Thyroid gland (tissue), 4 donors: ENCODE data around the gene NANOS3. TPM values are rescaled to one million over a fixed set of nuclear protein-coding genes. Genes with fewer than 3 reads are reported as not detected.
A peak's percentile ranks its signal among the peaks of the same experiment; 100 is the strongest.

Source experiments
- DNase-seq, 2 donors: peaks; one replicate each; pipeline ENCODE4 v3.0.0-alpha.2; 2019
- H3K27ac ChIP-seq, 3 donors: fragments of 200-600 bp; sonication (generic); 1 replicate in 2 of 3; 2 replicates in 1 of 3; pipeline ENCODE4 v1.5.1; 2016 to 2019; ENCODE audit warnings: mild to moderate bottlenecking in 1 of 3, moderate library complexity in 1 of 3
- H3K27me3 ChIP-seq: fragments of 200-600 bp; sonication (generic); one replicate; pipeline ENCODE4 v1.5.1; 2019
- H3K36me3 ChIP-seq, 2 donors: fragments of 200-600 bp; sonication (generic); one replicate each; pipeline ENCODE4 v1.5.1; 2016 to 2019
- H3K4me1 ChIP-seq, 2 donors: fragments of 200-600 bp; sonication (generic); one replicate each; pipeline ENCODE4 v1.5.1; 2017 to 2019
- H3K4me3 ChIP-seq, 3 donors: fragments of 200-600 bp; sonication (generic); replicated peaks in 1 of 3; 1 replicate in 2 of 3; 2 replicates in 1 of 3; pipeline ENCODE4 v1.5.1; 2016; ENCODE audit warnings: mild to moderate bottlenecking in 1 of 3
- H3K9me3 ChIP-seq: fragments of 200-600 bp; sonication (generic); one replicate; pipeline ENCODE4 v1.5.1; 2017
- POLR2A ChIP-seq, 2 donors: fragments of 450-650 bp; IDR thresholded peaks; one replicate each; pipeline ENCODE4 v1.6.1; 2017; ENCODE audit warnings: antibody characterized with exemption in 2 of 2, mild to moderate bottlenecking in 2 of 2, moderate library complexity in 1 of 2
- WGBS, 2 donors: methylation state at CpG; one replicate each; pipeline ENCODE4 v1.1.5; 2017; 5-methylcytosine and 5-hydroxymethylcytosine counted together
- intact Hi-C: fragments of 100-400 bp; cut with DNase I; formaldehyde crosslinking; loops from one replicate; pipeline ENCODE4 v1.15.1; 2023
- total RNA-seq, 4 donors: library from RNA; depleted of rRNA; stranded (reverse); fragments of >200 nt; gene quantifications; one replicate each; pipeline ENCODE4 v1.2.3, GENCODE V29; 2016
- TF ChIP-seq, protein P1 (sequence below), 6 experiments: fragments of 200-600 bp in 3 of 6; fragments of 450-650 bp in 3 of 6; sonication (generic) in 3 of 6; IDR thresholded peaks; one replicate each; pipeline ENCODE4 v1.5.1; 2016 to 2019; ENCODE audit warnings: antibody characterized with exemption in 6 of 6, mild to moderate bottlenecking in 2 of 6, inconsistent platforms in 1 of 6, moderate library complexity in 1 of 6

Gene NANOS3
- total RNA-seq, 4 donors from 2014 or later: not detected

- WGBS, 2 donors: 65 to 74% methylated on average over 16 to 18 of the region's 18 CpGs
- H3K4me1 ChIP-seq: peaks cover 28 to 71% of the 10 kb centered on the region in 2 donors
- intact Hi-C loops: no loop called here
These were observed 38.4 kb upstream of the NANOS3 start for GRCh38 chr19:13838435-13839129.

GRCh38 chr19:13839130-13839937, 37.6 kb upstream of the NANOS3 start:
- intact Hi-C loops: no loop called here
- no peaks in the 10 kb centered on the region for H3K9me3 ChIP-seq
- no peaks in the 10 kb centered on the region for H3K27me3 ChIP-seq
- WGBS, 2 donors: 19 to 40% methylated on average over 25 to 28 of the region's 36 CpGs
- TF ChIP-seq, protein P1, sequence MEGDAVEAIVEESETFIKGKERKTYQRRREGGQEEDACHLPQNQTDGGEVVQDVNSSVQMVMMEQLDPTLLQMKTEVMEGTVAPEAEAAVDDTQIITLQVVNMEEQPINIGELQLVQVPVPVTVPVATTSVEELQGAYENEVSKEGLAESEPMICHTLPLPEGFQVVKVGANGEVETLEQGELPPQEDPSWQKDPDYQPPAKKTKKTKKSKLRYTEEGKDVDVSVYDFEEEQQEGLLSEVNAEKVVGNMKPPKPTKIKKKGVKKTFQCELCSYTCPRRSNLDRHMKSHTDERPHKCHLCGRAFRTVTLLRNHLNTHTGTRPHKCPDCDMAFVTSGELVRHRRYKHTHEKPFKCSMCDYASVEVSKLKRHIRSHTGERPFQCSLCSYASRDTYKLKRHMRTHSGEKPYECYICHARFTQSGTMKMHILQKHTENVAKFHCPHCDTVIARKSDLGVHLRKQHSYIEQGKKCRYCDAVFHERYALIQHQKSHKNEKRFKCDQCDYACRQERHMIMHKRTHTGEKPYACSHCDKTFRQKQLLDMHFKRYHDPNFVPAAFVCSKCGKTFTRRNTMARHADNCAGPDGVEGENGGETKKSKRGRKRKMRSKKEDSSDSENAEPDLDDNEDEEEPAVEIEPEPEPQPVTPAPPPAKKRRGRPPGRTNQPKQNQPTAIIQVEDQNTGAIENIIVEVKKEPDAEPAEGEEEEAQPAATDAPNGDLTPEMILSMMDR (IDR thresholded peaks at IDR 0.05): no peak
- peak in 1 of 2 donors; percentile 47 for TF ChIP-seq POLR2A (IDR thresholded peaks at IDR 0.05)
- peak; percentile 87 to 89 for DNase-seq
- H3K36me3 ChIP-seq: peaks cover 6 to 8% of the 10 kb centered on the region in 2 donors
- H3K27ac ChIP-seq: peak overlapping the region; percentile 92 to 99 (median 96)
- H3K4me3 ChIP-seq: peak overlapping the region; percentile 10 to 94 (median 12)
- peaks cover 23 to 70% of the 10 kb centered on the region in 2 donors for H3K4me1 ChIP-seq

More at GRCh38 chr19:13838435-13839129, 38.4 kb upstream of the NANOS3 start:
- Histone ChIP-seq H3K4me3 (peak overlapping the region in 1 of 3 donors; percentile 94), H3K27ac (peak overlapping the region; percentile 92 to 99 (median 96)), H3K27me3 (no peaks in the 10 kb centered on the region), H3K9me3 (no peaks in the 10 kb centered on the region), H3K36me3 (peaks cover 6 to 8% of the 10 kb centered on the region in 2 donors)
- no peak for TF ChIP-seq POLR2A (IDR thresholded peaks at IDR 0.05)
- TF ChIP-seq, protein P1 (IDR thresholded peaks at IDR 0.05): no peak
- DNase-seq: no peak

DNA sequence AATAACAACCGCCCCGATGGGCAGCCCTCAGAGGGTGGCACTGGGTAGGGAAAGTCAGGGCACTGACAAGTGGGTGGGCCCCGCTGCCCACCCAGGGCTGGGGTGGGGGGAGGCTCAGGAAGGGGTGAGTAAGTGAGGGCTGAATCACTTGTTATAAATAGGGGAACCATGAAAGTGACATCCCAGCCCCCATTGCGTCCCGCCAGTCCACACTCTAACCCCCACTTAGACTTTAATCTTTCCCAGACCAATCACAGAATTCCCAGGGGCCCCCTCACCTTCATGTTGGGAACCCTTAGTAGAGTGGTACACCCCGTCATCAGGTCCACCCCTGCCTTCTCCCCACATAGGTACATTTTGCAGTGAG, 37.0 kb upstream of the NANOS3 start:
- intact Hi-C loops: loop anchor here (5.0 kb wide), 1 partner anchor 43 kb away; the partner anchor contains the start of gene ZSWIM4
- Histone ChIP-seq H3K27ac (peak overlapping the region; percentile 92 to 99 (median 96)), H3K27me3 (no peaks in the 10 kb centered on the region), H3K9me3 (no peaks in the 10 kb centered on the region), H3K4me1 (peaks cover 23 to 70% of the 10 kb centered on the region in 2 donors), H3K36me3 (peaks cover 6 to 8% of the 10 kb centered on the region in 2 donors), H3K4me3 (peak overlapping the region in 2 of 3 donors; percentile 10 to 94)
- WGBS, 2 donors: 24 to 26% methylated on average over 5 of the region's 6 CpGs
- DNase-seq: no peak
- TF ChIP-seq, protein P1 (IDR thresholded peaks at IDR 0.05): no peak
- no peak for TF ChIP-seq POLR2A (IDR thresholded peaks at IDR 0.05)

DNA sequence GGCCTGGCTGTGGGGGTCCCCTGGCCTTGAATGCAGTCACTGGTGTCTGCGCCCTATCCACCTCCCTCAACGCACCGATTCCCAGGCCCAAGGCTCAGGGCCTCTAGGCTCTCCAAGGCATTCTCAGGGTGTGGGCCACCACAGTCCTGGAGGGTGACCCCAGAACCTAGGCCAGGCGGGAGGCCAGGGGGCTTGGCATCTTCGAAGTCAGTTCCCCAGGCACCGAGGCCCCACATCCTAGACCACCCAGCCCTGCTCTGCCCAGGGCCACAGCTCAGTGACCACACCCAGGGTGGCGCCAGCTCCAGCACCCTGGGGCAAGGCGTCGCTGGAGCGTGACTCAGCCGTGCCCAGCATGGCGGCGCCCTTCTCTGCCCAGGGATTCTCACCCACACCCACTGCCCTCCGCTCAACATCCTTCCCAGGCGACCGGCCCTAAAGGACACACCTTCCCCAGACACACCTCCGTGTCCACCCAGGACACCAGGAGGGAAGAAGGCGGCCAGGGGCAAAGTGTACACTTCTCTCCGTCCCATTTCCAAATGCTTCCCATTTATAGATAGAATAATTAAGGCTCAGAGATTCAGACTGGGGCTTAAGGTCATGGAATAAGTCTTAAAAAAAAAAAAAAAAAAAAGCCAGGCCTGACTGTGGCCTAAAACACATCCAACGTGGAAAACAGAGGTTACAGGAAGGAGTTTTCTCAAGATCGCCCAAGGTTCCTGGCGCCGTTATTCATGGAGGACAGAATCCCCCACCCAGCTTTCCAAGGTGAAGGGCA, 36.4 kb upstream of the NANOS3 start:
- intact Hi-C loops: loop anchor here (5.0 kb wide), 1 partner anchor 43 kb away; the partner anchor contains the start of gene ZSWIM4
- peaks cover 23 to 70% of the 10 kb centered on the region in 2 donors for H3K4me1 ChIP-seq

More for the DNA sequence above, 36.4 kb upstream of the NANOS3 start:
- peaks cover 6 to 8% of the 10 kb centered on the region in 2 donors for H3K36me3 ChIP-seq
- H3K27me3 ChIP-seq: no peaks in the 10 kb centered on the region
- DNase-seq: peak; percentile 31 to 47
- H3K4me3 ChIP-seq: peak overlapping the region in 2 of 3 donors; percentile 26 to 94
- no peaks in the 10 kb centered on the region for H3K9me3 ChIP-seq
- H3K27ac ChIP-seq: peak overlapping the region; percentile 92 to 99 (median 96)
- WGBS, 2 donors: 58 to 61% methylated on average over 16 to 19 of the region's 23 CpGs
- TF ChIP-seq, protein P1 (IDR thresholded peaks at IDR 0.05): no peak
- TF ChIP-seq POLR2A (IDR thresholded peaks at IDR 0.05): no peak
